Effector memory CD8-positive, alpha-beta T cell (primary cell): ENCODE data around the gene RAMAC.
"Not testable (repeated sequence)": the region's sequence is repeated elsewhere in the genome, so short reads cannot be mapped to it uniquely, and the experiment has no call there.

ENCODE experiments used
- ATAC-seq: fragments of 150-1000 bp; cut with Tn5 transposase; replicated peaks from 2 replicates; pipeline ENCODE4 v1.10.0; 2021; ENCODE audit warnings: mild to moderate bottlenecking, moderate library complexity
- DNase-seq, 3 experiments: peaks; one replicate each; pipeline ENCODE4 v3.0.0; 2021
- H3K27ac Mint-ChIP-seq, 2 donors: one replicate each; pipeline ENCODE4 v1.8.0; 2022; ENCODE audit warnings: mild to moderate bottlenecking in 2 of 2, mixed read lengths in 2 of 2, moderate library complexity in 2 of 2
- H3K27me3 Mint-ChIP-seq, 2 donors: one replicate each; pipeline ENCODE4 v1.8.0; 2022; ENCODE audit warnings: mixed read lengths in 2 of 2
- H3K36me3 Mint-ChIP-seq: one replicate; pipeline ENCODE4 v1.8.0; 2022; ENCODE audit warnings: mild to moderate bottlenecking, moderate library complexity, mixed read lengths; ENCODE audit not compliant: insufficient read depth
- H3K4me1 Mint-ChIP-seq, 2 donors: one replicate each; pipeline ENCODE4 v1.8.0; 2022; ENCODE audit warnings: low read depth in 2 of 2, mixed read lengths in 2 of 2
- H3K4me3 Mint-ChIP-seq, 2 donors: one replicate each; pipeline ENCODE4 v1.8.0; 2022; ENCODE audit warnings: mild to moderate bottlenecking in 2 of 2, mixed read lengths in 2 of 2, moderate library complexity in 2 of 2
- H3K9me3 Mint-ChIP-seq, 2 donors: one replicate each; pipeline ENCODE4 v1.8.0; 2022; ENCODE audit warnings: mixed read lengths in 2 of 2

Gene RAMAC

GRCh38 chr15:83011271-83012075, 25.5 kb downstream of the RAMAC start, which contains the start of gene C15orf40:
C15orf40 (minus strand) TSS chr15:83011639; CDS start chr15:83011607, 32 bp downstream.
- Mint-ChIP-seq H3K4me1 (peaks cover 36 to 47% of the 10 kb centered on the region in 2 donors), H3K4me3 (peak within 1 kb of the TSS; percentile 87 to 98), H3K27me3 (no peaks in the 10 kb centered on the region), H3K27ac (peak within 1 kb of the TSS; percentile 82 to 87), H3K9me3 (no peaks in the 10 kb centered on the region), H3K36me3 (peaks cover 44% of the 10 kb centered on the region)
- DNase-seq (peak; percentile 74 to 78 (median 76)), ATAC-seq (peak; percentile 84)

DNA sequence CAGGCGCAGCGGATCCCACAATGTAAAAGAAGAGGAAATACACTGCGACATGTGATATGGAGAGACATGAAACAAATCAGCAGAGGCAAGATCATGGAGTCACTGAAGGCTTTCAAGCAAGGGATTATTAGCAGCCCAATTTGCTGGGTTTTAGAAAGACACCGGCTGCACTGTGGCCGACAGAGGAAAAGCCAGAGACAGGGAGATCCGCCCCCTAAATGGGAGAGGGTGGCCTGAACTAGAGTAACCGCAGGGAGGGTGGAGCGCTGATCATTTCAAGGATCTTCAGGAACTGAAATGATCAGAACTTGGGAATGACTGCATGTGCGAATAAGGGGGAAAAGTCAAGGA, 26.0 kb downstream of the RAMAC start:
- Mint-ChIP-seq H3K36me3 (peaks cover 47% of the 10 kb centered on the region), H3K27ac (peak overlapping the region; percentile 82 to 87), H3K4me1 (peaks cover 36 to 45% of the 10 kb centered on the region in 2 donors), H3K4me3 (peak overlapping the region; percentile 87 to 98), H3K27me3 (no peaks in the 10 kb centered on the region), H3K9me3 (no peaks in the 10 kb centered on the region)
- ATAC-seq (no peak), DNase-seq (no peak)

GRCh38 chr15:83012636-83013035, 26.6 kb downstream of the RAMAC start:
- no peak for ATAC-seq
- Mint-ChIP-seq H3K9me3 (no peaks in the 10 kb centered on the region), H3K27me3 (no peaks in the 10 kb centered on the region), H3K4me1 (peaks cover 36 to 42% of the 10 kb centered on the region in 2 donors), H3K27ac (no peak overlapping the region), H3K36me3 (peaks cover 47% of the 10 kb centered on the region), H3K4me3 (peak overlapping the region in 1 of 2 donors; percentile 98)
- no peak for DNase-seq

DNA sequence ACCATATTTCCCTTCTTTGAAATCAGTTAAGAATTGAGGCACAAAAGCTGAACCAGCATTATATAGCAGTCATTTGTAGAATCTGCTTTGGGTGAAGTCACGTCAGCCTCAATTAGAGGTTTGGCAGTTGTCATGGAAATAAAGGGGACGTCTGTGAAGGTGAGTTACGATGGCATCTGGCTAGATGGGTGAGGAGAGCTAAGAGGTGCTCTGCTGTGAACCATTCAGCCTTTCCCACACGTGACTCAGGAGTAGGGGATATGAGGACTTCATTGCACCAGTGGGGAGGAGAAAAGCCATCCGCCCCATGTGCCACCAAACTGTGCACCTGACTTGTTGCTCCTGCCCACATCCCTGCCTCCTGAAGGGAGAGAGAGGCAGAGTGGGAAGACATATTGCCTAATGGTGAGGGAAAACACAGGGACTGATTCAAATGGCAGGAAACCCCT, 28.2 kb downstream of the RAMAC start:
- H3K4me3 Mint-ChIP-seq = no peak overlapping the region
- H3K27ac Mint-ChIP-seq = peak overlapping the region; percentile 4 to 36

DNA sequence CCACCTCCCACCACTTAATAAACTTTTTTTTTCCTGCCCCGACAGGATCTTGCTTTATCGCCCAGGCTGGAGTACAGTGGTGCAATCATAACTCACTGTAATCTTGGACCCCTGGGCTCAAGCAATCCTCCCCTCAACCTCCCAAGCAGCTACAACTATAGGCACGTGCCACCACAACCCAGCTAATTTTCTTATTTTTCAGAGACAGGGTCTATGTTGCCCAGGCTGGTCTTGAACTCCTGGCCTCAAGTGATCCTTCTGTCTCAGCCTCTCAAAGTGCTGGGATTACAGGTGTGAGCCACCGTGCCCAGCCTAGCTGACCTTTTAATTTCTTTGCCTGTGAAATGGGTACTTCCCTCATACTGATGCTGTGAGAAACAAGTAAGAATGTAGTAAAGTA, 29.4 kb downstream of the RAMAC start:
- DNase-seq = no peak
- H3K36me3 Mint-ChIP-seq = peaks cover 59% of the 10 kb centered on the region
- H3K4me1 Mint-ChIP-seq = peaks cover 32% of the 10 kb centered on the region in 2 donors
- H3K4me3 Mint-ChIP-seq = no peak overlapping the region
- no peaks in the 10 kb centered on the region for H3K9me3 Mint-ChIP-seq
- ATAC-seq = no peak
- no peaks in the 10 kb centered on the region for H3K27me3 Mint-ChIP-seq
- peak overlapping the region in 1 of 2 donors; percentile 34 for H3K27ac Mint-ChIP-seq

More for the DNA sequence above, 28.2 kb downstream of the RAMAC start:
- ATAC-seq = no peak
- peaks cover 49% of the 10 kb centered on the region for H3K36me3 Mint-ChIP-seq
- no peaks in the 10 kb centered on the region for H3K9me3 Mint-ChIP-seq
- no peak for DNase-seq
- peaks cover 36 to 42% of the 10 kb centered on the region in 2 donors for H3K4me1 Mint-ChIP-seq
- H3K27me3 Mint-ChIP-seq = no peaks in the 10 kb centered on the region

GRCh38 chr15:83016906-83017305, 30.9 kb downstream of the RAMAC start:
- peaks cover 49% of the 10 kb centered on the region for H3K36me3 Mint-ChIP-seq
- peak overlapping the region in 1 of 2 donors; percentile 69 for H3K27ac Mint-ChIP-seq
- H3K9me3 Mint-ChIP-seq = no peaks in the 10 kb centered on the region
- DNase-seq = no peak
- no peaks in the 10 kb centered on the region for H3K27me3 Mint-ChIP-seq
- H3K4me1 Mint-ChIP-seq = peaks cover 21 to 22% of the 10 kb centered on the region in 2 donors
- no peak overlapping the region for H3K4me3 Mint-ChIP-seq
- ATAC-seq = no peak

DNA sequence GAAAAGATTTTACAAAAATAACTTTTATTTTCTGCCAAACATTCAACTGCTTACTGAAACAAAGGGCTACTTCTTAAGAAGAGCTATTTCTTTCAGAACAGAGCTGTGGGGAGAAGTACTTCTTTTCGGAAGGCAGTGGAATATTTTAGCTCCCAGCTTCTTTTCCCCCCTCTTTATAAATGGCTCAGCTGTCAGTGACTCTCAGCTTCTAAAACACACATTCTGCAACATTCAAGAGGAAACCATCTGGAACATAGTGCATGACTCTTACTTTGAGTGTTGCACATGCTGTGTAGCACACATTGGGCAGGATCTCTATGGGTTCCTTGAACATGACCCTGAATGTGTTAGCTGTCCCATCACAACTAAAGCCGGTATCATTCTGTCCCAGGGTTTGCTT, 32.4 kb downstream of the RAMAC start:
- Mint-ChIP-seq H3K27ac (peak overlapping the region in 1 of 2 donors; percentile 20), H3K36me3 (peaks cover 52% of the 10 kb centered on the region), H3K4me1 (peaks cover 10 to 11% of the 10 kb centered on the region in 2 donors), H3K9me3 (no peaks in the 10 kb centered on the region), H3K4me3 (no peak overlapping the region), H3K27me3 (no peaks in the 10 kb centered on the region)
- ATAC-seq (no peak), DNase-seq (no peak)

DNA sequence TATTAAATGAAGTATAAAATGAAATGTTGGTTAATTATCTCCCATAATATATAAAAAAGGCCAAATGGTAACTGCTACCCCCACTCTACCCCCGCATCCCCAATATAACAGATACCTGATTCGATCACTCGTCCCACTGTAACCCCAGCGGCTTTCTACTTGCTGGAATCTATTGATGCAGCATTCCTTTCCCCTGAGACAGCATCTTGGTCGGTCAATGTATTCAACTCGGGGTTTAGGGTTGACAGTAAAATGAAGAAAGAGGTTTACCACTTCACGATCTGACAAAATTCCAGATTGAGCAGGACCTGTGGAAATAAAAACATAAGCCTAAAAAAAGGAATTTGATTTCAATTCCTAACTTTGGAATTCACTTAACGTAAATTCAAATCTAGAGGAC, 44.0 kb downstream of the RAMAC start:
- peaks cover 3 to 13% of the 10 kb centered on the region in 2 donors for H3K4me1 Mint-ChIP-seq
- no peak overlapping the region for H3K4me3 Mint-ChIP-seq
- DNase-seq (no peak), ATAC-seq (no peak)
- H3K36me3 Mint-ChIP-seq = peaks cover 71% of the 10 kb centered on the region
- no peaks in the 10 kb centered on the region for H3K27me3 Mint-ChIP-seq
- no peak overlapping the region for H3K27ac Mint-ChIP-seq
- no peaks in the 10 kb centered on the region for H3K9me3 Mint-ChIP-seq

DNA sequence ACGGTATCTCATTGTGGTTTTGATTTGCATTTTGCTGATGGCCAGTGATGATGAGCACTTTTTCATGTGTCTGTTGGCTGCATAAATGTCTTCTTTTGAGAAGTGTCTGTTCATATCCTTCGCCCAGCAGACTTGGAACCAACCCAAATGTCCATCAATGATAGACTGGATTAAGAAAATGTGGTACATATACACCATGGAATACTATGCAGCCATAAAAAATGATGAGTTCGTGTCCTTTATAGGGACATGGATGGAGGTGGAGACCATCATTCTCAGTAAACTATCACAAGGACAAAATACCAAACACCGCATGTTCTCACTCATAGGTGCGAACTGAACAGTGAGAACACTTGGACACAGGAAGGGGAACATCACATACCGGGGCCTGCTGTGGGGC, 45.2 kb downstream of the RAMAC start:
- H3K27ac Mint-ChIP-seq, H3K27me3 Mint-ChIP-seq, DNase-seq, H3K9me3 Mint-ChIP-seq, H3K4me3 Mint-ChIP-seq, ATAC-seq: not testable (repeated sequence)
- Mint-ChIP-seq H3K36me3 (peaks cover 78% of the 10 kb centered on the region), H3K4me1 (peaks cover 5 to 22% of the 10 kb centered on the region in 2 donors)

DNA sequence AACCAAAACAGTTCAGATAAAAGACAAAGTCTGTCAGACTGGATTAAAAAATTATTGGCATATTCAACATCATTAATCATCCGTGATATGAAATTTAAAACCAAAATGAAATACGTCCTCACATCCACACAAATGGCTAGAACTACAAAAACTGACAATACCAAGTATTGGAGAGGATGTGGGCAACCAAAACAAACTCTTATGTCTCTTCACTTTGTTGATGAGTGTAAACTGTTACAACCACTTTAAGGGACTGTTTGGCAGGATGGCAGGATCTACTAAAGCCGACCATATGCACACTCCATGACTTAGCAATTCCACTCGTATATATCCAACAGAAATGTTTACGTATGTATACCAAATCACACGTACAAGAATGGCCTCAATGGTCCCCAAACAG, 50.2 kb downstream of the RAMAC start:
- Mint-ChIP-seq H3K27me3 (no peaks in the 10 kb centered on the region), H3K9me3 (no peaks in the 10 kb centered on the region), H3K27ac (no peak overlapping the region), H3K4me1 (peaks cover 22 to 57% of the 10 kb centered on the region in 2 donors), H3K4me3 (no peak overlapping the region), H3K36me3 (peaks cover 73% of the 10 kb centered on the region)
- ATAC-seq (no peak), DNase-seq (no peak)

DNA sequence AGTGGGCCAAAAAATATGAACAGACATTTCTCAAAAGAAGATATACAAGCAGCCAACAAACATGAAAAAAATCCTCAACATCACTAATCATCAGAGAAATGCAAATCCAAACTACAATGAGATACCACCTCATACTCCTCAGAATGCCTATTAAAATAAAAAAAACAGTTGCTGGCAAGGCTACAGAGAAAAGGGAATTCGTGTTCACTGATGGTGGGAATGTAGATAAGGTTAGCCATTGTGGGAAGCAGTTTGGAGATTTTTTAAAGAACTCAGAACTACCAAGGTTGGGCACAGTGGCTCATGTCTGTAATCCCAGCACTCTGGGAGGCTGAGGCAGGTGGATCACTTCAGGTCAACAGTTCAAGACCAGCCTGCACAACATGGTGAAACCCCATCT, 53.2 kb downstream of the RAMAC start:
- ATAC-seq = no peak
- peak overlapping the region in 1 of 2 donors; percentile 11 for H3K4me3 Mint-ChIP-seq
- H3K9me3 Mint-ChIP-seq = no peaks in the 10 kb centered on the region
- peak overlapping the region; percentile 65 to 81 for H3K27ac Mint-ChIP-seq
- H3K27me3 Mint-ChIP-seq = no peaks in the 10 kb centered on the region
- H3K4me1 Mint-ChIP-seq = peaks cover 27 to 64% of the 10 kb centered on the region in 2 donors
- H3K36me3 Mint-ChIP-seq = peaks cover 75% of the 10 kb centered on the region
- DNase-seq = no peak
